HG03025 (cell line): ENCODE results near the gene ACACA.

Experiments used
- ATAC-seq: cut with Tn5 transposase; IDR thresholded peaks from one replicate; pipeline ENCODE4 v1.9.1; 2021; ENCODE audit warnings: mild to moderate bottlenecking, moderate library complexity; ENCODE audit not compliant: unreplicated experiment, low FRiP score

Gene ACACA

DNA sequence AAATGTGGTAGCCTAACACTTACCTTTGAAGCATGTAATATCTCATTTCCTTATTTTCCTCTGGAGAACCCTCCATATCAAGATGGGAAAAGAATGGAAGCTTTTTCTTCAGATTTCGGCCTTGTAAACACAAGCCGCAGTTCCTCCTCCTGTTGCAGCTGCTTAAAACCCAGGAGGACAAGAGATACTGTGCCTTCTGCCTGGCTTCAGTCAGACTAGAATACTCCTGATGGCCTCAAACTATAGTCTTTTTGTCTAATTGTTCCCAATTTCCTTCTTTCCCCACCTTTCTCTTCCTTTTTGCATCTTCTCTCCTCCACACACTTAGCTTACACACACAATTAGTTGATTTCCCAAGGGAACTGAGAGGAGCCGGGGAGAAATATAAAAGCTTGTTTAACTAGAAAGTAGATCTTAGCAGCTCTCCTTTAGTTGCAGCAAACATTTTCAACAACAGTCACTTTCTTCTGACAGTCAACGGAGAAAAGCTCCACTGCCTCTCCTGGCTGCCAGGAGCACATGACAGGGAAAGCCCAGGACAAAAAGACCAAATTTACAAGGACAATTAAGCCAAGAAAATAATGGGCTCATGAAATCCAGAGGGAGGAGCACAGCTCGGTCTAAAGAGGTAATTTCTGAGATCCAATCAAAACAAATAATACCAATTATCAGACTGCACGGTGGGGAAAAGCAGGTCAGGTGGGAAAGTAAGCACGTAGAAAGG lies 107.2 kb downstream of the ACACA start:
- ATAC-seq = no peak

- ATAC-seq = no peak
Measured at GRCh38 chr17:37295888-37296287, 110.7 kb downstream of the ACACA start.

DNA sequence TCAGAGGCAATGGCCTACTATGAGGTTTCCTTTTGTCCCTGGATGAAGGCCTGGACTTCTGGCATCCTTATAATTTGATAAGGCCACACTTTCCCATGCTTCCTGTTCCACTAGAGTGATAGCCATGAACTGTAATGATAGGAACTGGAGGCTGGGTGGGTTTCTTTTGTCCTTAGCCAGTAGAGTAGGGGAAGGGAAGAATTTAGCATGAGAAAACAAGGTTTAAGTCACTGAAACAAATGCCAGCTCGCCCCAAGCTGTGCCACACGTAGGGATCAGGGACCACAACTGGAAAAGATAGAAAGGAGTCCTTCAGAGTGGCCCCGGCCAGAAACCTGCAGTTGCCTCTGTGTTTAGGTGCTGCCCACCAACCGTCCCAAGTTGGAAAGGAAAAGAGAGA lies 111.7 kb downstream of the ACACA start:
- ATAC-seq = no peak

DNA sequence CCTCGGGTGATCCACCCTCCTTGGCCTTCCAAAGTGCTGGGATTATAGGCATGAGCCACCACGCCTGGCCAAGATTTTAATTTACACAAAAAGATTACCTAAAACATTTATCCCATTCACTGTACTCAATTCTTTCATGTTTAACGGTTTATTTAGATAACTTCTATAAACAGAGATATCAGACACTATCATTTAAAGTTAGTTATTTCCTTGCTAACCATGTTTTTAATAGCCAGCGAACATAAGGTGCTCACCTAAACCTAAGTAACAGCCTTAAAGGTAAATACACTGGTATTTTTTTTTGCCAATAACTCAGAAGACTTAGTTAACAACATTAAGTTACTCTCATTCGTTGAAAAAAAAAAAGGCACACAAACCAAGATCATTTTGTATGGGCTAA lies 112.9 kb downstream of the ACACA start:
- ATAC-seq = no peak

DNA sequence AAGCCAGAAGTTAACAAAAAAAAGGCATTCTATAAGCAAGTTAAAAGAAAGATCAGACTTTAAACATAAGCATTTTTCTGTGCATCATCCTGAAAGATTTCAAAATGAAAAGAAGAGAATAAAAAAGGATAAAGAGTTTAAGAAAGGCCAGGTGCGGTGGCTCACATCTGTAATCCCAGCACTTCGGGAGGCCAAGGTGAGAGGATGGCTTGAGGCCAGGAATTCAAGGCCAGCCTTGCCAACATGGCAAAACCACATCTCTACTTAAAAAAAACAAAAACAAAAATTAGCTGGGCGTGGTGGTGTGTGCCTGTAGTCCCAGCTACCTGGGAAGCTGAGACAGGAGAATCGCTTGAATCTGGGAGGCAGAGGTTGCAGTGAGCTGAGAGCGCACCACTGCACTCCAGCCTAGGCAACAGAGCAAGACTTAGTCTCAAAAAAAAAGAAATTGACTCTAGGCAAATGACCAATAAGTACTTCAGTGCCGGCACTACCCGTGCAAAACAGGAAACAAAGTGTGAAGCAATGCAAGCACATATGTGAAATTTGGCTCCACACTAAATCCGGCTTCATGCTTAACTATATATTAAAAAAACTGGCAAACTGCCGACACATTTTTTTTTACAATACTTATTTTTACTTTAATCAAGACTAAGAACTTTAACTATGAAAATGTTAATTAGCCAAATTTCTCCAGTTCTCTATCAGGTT lies 114.1 kb downstream of the ACACA start:
- ATAC-seq = no peak

- ATAC-seq = no peak
Measured at GRCh38 chr17:37291351-37291750, 115.3 kb downstream of the ACACA start.

- no peak for ATAC-seq
Measured at GRCh38 chr17:37286430-37286829, 120.2 kb downstream of the ACACA start.

- no peak for ATAC-seq
Measured at GRCh38 chr17:37284191-37284590, 122.4 kb downstream of the ACACA start.

GRCh38 chr17:37283414-37283961 lies 123.1 kb downstream of the ACACA start:
- ATAC-seq = no peak

DNA sequence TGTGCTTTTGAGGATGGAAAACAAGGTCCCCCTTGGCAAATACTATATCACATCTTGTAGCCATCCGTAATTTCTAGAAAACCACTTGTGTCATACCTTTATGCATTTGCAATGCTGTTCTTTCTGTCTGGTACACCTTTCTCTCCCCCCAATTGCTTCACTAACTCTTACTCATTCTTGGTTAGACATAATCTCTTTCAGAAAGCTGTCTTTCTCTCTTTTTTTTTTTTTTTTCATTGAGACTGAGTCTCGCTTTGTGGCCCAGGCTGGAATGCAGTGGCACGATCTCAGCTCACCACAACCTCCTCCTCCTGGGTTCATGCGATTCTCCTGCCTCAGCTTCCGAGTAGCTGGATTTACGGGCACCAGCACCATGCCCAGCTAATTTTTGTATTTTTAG lies 125.8 kb downstream of the ACACA start:
- ATAC-seq = no peak

GRCh38 chr17:37278247-37278894 lies 128.3 kb downstream of the ACACA start:
- ATAC-seq = no peak

DNA sequence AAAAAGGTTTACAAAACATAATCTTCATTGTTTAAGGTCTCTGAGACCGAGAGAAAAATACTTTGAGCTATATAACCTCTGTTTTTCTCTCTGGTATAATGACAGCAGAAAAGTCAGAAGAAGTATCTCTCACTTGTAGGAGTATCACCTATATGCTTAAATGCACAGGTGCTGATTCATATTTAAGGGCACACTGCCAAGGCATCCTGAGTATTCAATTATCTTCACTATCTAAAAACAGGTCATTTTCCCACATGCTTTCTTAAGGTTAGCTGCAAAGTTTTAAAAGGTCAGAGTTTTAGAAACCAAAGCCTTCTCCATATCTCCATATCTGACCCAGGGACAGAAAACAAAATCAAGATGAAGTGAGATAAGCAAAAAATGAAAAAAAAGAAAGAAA lies 130.2 kb downstream of the ACACA start:
- no peak for ATAC-seq

- no peak for ATAC-seq
Measured at GRCh38 chr17:37274461-37274860, 132.2 kb downstream of the ACACA start.

DNA sequence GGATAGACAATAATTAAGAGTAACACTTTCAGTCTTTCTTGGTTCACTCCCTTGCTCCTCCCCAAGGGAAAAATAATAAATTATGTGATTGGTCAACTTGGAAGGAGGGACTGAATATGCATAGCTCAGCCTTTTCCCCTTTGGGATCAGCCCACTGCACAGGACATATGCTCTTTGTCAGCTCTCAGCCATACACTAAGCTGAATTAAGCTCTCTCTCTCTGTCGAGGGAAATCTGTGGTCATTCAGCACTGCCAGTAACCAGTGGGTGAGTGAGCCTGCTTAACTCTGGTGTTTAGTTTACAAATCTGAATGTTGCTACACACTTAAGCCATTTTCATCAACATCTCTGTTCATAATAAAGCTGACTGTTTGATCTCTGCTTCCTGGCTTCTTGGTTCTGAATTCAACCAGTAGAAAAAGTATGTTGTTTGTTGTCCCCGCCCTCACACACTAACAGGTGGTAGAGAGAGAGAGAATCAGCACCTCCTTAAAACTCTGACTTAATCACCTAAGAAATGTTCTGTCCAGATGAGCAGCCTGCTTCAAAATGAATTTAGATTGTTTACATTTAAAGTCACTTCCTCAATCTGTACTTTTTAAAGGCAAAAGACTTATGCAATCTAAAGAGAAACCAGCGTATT lies 133.1 kb downstream of the ACACA start:
- ATAC-seq = no peak

DNA sequence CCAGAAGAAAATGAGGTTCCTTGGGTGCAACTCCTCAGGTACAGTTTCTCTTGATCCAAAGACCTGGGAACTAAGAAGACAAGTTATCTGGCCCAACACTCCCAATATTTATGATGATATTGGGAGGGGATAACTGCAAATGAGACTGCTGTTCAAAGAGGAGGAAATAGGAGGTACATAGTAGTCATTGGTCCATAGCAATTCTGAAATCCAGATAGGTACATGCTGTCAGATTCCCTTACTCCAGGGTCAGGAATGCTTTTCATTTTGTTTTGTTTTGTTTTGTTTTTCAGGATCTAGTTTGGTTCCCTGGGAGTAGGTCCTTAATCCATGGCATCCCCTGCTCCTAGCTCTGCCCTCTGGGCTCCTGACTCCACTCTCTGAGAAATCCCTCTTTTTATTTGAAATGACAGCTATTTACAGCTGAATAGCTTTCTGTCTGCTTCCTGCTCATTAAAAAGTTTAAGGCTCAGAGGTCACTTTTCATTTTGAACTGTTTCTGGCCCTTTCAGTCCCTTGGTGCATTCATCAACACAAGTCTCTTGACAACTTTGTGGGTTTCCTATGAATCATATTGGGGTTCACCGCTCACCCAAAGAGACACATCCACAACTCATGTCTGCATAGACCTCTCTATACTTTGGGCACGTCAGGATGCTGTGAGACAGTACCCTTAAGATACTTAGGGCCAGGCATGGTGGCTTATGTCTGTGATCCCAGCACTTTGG lies 141.0 kb downstream of the ACACA start:
- no peak for ATAC-seq

GRCh38 chr17:37261286-37261685 lies 145.3 kb downstream of the ACACA start:
- no peak for ATAC-seq

GRCh38 chr17:37259030-37259735 lies 147.5 kb downstream of the ACACA start:
- no peak for ATAC-seq

DNA sequence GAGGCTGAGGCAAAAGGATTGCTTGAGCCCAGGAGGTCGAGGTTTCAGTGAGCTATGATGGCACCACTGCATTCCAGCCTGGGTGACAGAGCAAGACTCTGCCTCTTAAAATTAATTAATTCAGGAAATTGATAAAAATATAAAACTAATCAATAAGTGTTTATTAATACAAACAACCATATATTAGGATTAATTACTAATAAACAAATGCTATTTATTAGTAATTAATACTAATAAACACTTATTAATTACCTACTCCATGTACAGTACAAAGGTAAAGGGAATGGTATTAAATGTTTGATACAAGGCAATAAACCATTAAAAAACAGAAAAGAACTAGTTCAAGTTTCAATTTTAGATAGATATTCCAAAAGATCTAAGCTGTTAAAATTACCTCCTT lies 150.0 kb downstream of the ACACA start:
- no peak for ATAC-seq

- no peak for ATAC-seq
Measured at GRCh38 chr17:37255432-37255831, 151.2 kb downstream of the ACACA start.

GRCh38 chr17:37247825-37248224 lies 158.8 kb downstream of the ACACA start:
- ATAC-seq = no peak
